ENCODE results near the gene SLC15A2.

GRCh38 chr3:121980450-121980796, 86.2 kb downstream of the SLC15A2 start:
- no peak for TF ChIP-seq CTCF (IDR thresholded peaks at IDR 0.05)
- TF ChIP-seq POLR2A (IDR thresholded peaks at IDR 0.05), result no peak
